ENCODE data around the gene CELA1. TPM values are rescaled to one million over a fixed set of nuclear protein-coding genes. Genes with fewer than 3 reads are reported as not detected.
A peak's percentile ranks its signal among the peaks of the same experiment; 100 is the strongest.

CELA1 gene
- total and polyA plus RNA-seq, 8 donors: not detected

DNA sequence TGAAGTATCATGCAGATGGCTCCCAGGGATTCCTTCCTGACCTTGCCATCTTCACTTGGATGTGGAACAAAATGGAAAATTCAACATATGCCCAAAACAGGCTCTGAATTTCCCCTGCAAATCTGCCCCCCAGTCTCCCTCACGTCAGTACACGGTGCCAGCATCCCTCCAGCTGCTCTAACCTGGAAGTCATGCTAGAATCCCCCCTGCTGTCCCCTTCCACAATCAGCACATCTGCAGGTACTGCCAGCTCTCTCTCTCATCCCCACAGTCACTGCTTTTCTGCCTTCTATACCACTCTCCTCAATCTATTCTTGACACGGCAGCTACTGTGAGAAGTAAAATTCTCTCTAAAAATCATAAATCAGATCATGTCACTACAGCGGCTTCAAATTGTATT lies 23.1 kb upstream of the CELA1 start:
- DNase-seq (no peak), ATAC-seq (no peak)
- TF ChIP-seq, protein P1, sequence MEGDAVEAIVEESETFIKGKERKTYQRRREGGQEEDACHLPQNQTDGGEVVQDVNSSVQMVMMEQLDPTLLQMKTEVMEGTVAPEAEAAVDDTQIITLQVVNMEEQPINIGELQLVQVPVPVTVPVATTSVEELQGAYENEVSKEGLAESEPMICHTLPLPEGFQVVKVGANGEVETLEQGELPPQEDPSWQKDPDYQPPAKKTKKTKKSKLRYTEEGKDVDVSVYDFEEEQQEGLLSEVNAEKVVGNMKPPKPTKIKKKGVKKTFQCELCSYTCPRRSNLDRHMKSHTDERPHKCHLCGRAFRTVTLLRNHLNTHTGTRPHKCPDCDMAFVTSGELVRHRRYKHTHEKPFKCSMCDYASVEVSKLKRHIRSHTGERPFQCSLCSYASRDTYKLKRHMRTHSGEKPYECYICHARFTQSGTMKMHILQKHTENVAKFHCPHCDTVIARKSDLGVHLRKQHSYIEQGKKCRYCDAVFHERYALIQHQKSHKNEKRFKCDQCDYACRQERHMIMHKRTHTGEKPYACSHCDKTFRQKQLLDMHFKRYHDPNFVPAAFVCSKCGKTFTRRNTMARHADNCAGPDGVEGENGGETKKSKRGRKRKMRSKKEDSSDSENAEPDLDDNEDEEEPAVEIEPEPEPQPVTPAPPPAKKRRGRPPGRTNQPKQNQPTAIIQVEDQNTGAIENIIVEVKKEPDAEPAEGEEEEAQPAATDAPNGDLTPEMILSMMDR (IDR thresholded peaks at IDR 0.05): no peak
- no peaks in the 10 kb centered on the region for H3K36me3 ChIP-seq
- H3K27me3 ChIP-seq: no peaks in the 10 kb centered on the region
- peaks cover 0 to 11% of the 10 kb centered on the region in 2 donors for H3K4me1 ChIP-seq
- no peak overlapping the region for H3K4me3 ChIP-seq
- peak overlapping the region in 1 of 2 donors; percentile 28 for H3K27ac ChIP-seq
- intact Hi-C loops (cut with DNase I): no loop called here
- no peaks in the 10 kb centered on the region for H3K9me3 ChIP-seq

DNA sequence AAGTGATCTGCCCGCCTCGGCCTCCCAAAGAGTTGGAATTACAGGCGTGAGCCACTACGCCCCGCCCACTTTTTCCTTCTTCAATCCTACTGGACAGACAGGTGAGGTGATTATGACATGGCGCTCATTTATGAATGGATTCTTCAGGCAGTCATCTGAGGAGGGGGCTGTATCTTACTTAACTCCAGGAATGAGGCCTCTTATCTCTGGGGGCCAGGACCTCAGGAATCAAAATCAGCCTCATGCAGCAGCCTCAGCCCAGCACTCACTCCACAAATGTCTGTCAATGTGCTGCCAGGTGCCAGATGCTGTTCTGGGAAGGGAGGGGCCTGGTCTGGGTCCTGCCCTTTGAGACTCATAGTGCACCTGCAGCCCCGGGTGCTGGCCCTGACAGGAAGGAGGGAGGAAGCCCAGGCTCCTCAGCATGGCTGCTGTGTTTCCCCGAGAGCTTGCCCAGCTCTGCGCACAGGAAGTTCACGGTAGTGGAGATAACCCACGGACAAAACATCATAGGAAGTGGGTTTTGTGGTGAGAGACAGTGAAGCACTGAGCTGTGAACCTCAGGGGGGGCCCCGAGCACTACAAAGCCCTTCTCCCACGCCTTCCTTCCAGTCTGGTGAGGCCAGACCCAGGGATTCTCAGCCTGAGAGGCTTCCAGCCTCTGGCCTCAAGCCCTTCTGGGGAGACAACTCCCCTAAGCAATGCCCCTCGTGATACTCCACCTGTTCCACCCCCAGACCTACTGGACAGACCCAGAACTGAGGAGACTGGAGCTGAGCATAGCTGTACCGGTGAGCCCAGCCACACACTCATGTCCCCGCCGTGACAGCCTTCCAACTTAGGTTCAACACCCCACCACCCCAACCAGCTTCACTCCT lies 22.4 kb upstream of the CELA1 start:
- DNase-seq (peak in 2 of 4 donors; percentile 59 to 82), ATAC-seq (peak; percentile 42)
- H3K27ac ChIP-seq: peak overlapping the region in 1 of 2 donors; percentile 28
- no peaks in the 10 kb centered on the region for H3K27me3 ChIP-seq
- TF ChIP-seq, protein P1 (IDR thresholded peaks at IDR 0.05): no peak
- no peak overlapping the region for H3K4me3 ChIP-seq
- peaks cover 0 to 11% of the 10 kb centered on the region in 2 donors for H3K4me1 ChIP-seq
- intact Hi-C loops (cut with DNase I): no loop called here
- H3K9me3 ChIP-seq: no peaks in the 10 kb centered on the region
- no peaks in the 10 kb centered on the region for H3K36me3 ChIP-seq

- Histone ChIP-seq H3K9me3 (no peaks in the 10 kb centered on the region), H3K36me3 (no peaks in the 10 kb centered on the region), H3K27me3 (no peaks in the 10 kb centered on the region), H3K4me3 (no peak overlapping the region), H3K4me1 (peaks cover 0 to 11% of the 10 kb centered on the region in 2 donors), H3K27ac (no peak overlapping the region)
- TF ChIP-seq, protein P1 (IDR thresholded peaks at IDR 0.05): no peak
- DNase-seq: no peak
- intact Hi-C loops (cut with DNase I): no loop called here
- ATAC-seq: no peak
Measured at GRCh38 chr12:51365276-51365675, 18.8 kb upstream of the CELA1 start.

DNA sequence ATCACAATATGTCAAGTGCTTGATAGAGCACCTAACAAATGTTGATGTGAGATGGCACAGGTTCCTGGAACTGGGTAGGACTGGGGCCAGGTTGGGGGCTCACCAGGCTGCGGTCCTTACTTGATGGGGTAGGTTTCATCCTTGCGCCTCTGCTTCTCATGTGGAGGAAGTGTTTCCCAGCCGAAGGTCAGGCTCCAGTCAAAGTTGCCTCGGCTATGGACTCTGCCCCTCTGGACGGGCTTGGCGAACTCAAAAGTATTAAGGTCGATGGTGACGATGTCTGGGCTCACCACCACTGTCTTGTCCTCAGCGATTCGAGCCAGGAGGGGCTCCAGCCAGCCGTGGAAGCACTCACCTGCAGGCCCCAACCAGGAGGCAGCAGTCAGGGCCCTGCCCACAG lies 17.5 kb upstream of the CELA1 start:
- Histone ChIP-seq H3K27ac (no peak overlapping the region), H3K9me3 (no peaks in the 10 kb centered on the region), H3K27me3 (no peaks in the 10 kb centered on the region), H3K36me3 (no peaks in the 10 kb centered on the region), H3K4me1 (peaks cover 0 to 6% of the 10 kb centered on the region in 2 donors), H3K4me3 (no peak overlapping the region)
- ATAC-seq (no peak), DNase-seq (no peak)
- intact Hi-C loops (cut with DNase I): no loop called here
- TF ChIP-seq, protein P1 (IDR thresholded peaks at IDR 0.05): no peak

GRCh38 chr12:51362747-51363342 lies 16.4 kb upstream of the CELA1 start:
- Histone ChIP-seq H3K9me3 (no peaks in the 10 kb centered on the region), H3K36me3 (no peaks in the 10 kb centered on the region), H3K4me1 (no peaks in the 10 kb centered on the region), H3K4me3 (no peak overlapping the region), H3K27me3 (no peaks in the 10 kb centered on the region), H3K27ac (no peak overlapping the region)
- ATAC-seq (no peak), DNase-seq (no peak)
- TF ChIP-seq, protein P1 (IDR thresholded peaks at IDR 0.05): no peak
- intact Hi-C loops (cut with DNase I): no loop called here
